ENCODE measurements around the gene DHX35. TPM values are rescaled to one million over a fixed set of nuclear protein-coding genes. Genes with fewer than 3 reads are reported as not detected.

DHX35 gene
- total and polyA plus RNA-seq, 2 of the 4 experiments (the other 2 are of a cell fraction), result 9.1 to 13.5 TPM

GRCh38 chr20:38940644-38941043 lies 21.5 kb upstream of the DHX35 start:
- Histone ChIP-seq H3K4me2 (ENCODE audit: low read depth, low read length) (no peak overlapping the region), H3K9me1 (ENCODE audit: insufficient read depth, low read length) (peaks cover 32% of the 10 kb centered on the region), H3K27me3 (ENCODE audit: control insufficient read depth, insufficient read depth, low read length) (no peaks in the 10 kb centered on the region), H3K23ac (ENCODE audit: low read depth, low read length) (no peak overlapping the region), H3K36me3 (ENCODE audit: control insufficient read depth, insufficient read depth, low read length) (peaks cover 1% of the 10 kb centered on the region; the same call in 1 of the 2 replicates), H2BK15ac (ENCODE audit: low read depth, low read length) (no peak overlapping the region), H3K9ac (ENCODE audit: low read depth, low read length) (no peak overlapping the region), H3K4me1 (ENCODE audit: control insufficient read depth, insufficient read depth, low read length) (peaks cover 4% of the 10 kb centered on the region), H3K4me3 (ENCODE audit: insufficient read depth, low read depth, low read length) (no peak overlapping the region), H2BK5ac (ENCODE audit: low read depth, low read length, poor library complexity, severe bottlenecking) (no peak overlapping the region), H3K56ac (ENCODE audit: extremely low read depth, insufficient read depth, low read length) (no peak overlapping the region), H3K4ac (ENCODE audit: low read depth, low read length) (no peak overlapping the region), H4K5ac (ENCODE audit: low read depth, low read length) (no peak overlapping the region), H3K79me1 (ENCODE audit: low read depth in 1 of 2, low read length in 2 of 2) (peaks cover 57 to 75% of the 10 kb centered on the region in 2 experiments), H3K14ac (replicated peaks; ENCODE audit: low read depth, low read length) (no peak overlapping the region), H2BK20ac (ENCODE audit: low read depth, low read length) (no peak overlapping the region), H3K9me3 (ENCODE audit: control insufficient read depth, insufficient read depth, low read length) (no peaks in the 10 kb centered on the region), H4K91ac (ENCODE audit: insufficient read depth, low read depth, low read length) (no peak overlapping the region), H3K18ac (ENCODE audit: low read depth, low read length) (no peak overlapping the region), H2BK120ac (ENCODE audit: low read depth, low read length) (no peak overlapping the region), H4K20me1 (ENCODE audit: insufficient read depth, low read length) (peaks cover 6% of the 10 kb centered on the region; the same call in 1 of the 2 replicates), H2AFZ (replicated peaks; ENCODE audit: low read length, poor library complexity) (no peak overlapping the region), H3K27ac (ENCODE audit: insufficient read depth, low read length) (no peak overlapping the region), H4K8ac (ENCODE audit: low read depth in 2 of 2, low read length in 2 of 2) (no peak overlapping the region), H2AK5ac (ENCODE audit: low read depth, low read length) (no peak overlapping the region), H2AK9ac (replicated peaks; ENCODE audit: low read depth, low read length, poor library complexity) (no peak overlapping the region)
- DNase-seq, result no peak
- in situ Hi-C loops (cut with MboI; ENCODE audit: low sequenced_read_pairs), result no loop called here
- 100% methylated on average over 2 of the region's 5 CpGs; no CpG with 5 or more reads in 1 of the 2 experiments for WGBS, 2 experiments (ENCODE audit: extremely low coverage in 2 of 2, insufficient read length in 1 of 2)
- TF ChIP-seq SMC3 (IDR thresholded peaks at IDR 0.05; ENCODE audit: low read depth, low read length), result no peak
- TF ChIP-seq USF2 (IDR thresholded peaks at IDR 0.05; ENCODE audit: low read depth, low read length), result no peak
- no peak for TF ChIP-seq NFE2L2 (IDR thresholded peaks at IDR 0.05; ENCODE audit: low read depth, low read length)
- no peak for TF ChIP-seq MAFK (IDR thresholded peaks at IDR 0.05; ENCODE audit: low read depth, low read length)
- ATAC-seq (ENCODE audit: low read depth), result no peak
- CTCF ChIA-PET, result no interaction called here
- dilution Hi-C loops (cut with HindIII; ENCODE audit: low sequenced_read_pairs, unreplicated experiment), result no loop called here
- intact Hi-C loops (cut with micrococcal nuclease), result no loop called here
- POLR2A ChIA-PET (ENCODE audit: unreplicated experiment), result interaction anchor here (1.0 kb wide), 1 partner anchor 8 kb away, joined by 3 read pairs; no protein-coding TSS in a partner anchor
- no TSS peak for BruUV-seq (replicated peaks)

Measured in IMR-90 (cell line).